GM06990 (cell line): ENCODE results near the gene DMC1.

ENCODE experiments used
- DNase-seq: peaks from one replicate; pipeline ENCODE4 v3.0.0-alpha.2; 2011; ENCODE audit not compliant: insufficient read length; ENCODE audit errors: extremely low read depth
- H3K27me3 ChIP-seq: replicated peaks from 2 replicates; pipeline ENCODE4 v1.6.0; 2011; ENCODE audit warnings: low read length; ENCODE audit not compliant: control insufficient read depth, insufficient read depth
- H3K36me3 ChIP-seq: 2 replicates; pipeline ENCODE4 v1.5.1; 2011; ENCODE audit warnings: low read length; ENCODE audit not compliant: control insufficient read depth, insufficient read depth
- H3K4me3 ChIP-seq: replicated peaks from 2 replicates; pipeline ENCODE4 v1.5.1; 2011; ENCODE audit warnings: low read depth, mild to moderate bottlenecking, control low read depth, low read length
- CTCF ChIP-seq: IDR thresholded peaks from 2 replicates; pipeline ENCODE4 v1.5.1; 2011; ENCODE audit warnings: low read length, control low read depth, mild to moderate bottlenecking, inconsistent platforms; ENCODE audit not compliant: insufficient read depth, poor library complexity, severe bottlenecking

Gene DMC1

DNA sequence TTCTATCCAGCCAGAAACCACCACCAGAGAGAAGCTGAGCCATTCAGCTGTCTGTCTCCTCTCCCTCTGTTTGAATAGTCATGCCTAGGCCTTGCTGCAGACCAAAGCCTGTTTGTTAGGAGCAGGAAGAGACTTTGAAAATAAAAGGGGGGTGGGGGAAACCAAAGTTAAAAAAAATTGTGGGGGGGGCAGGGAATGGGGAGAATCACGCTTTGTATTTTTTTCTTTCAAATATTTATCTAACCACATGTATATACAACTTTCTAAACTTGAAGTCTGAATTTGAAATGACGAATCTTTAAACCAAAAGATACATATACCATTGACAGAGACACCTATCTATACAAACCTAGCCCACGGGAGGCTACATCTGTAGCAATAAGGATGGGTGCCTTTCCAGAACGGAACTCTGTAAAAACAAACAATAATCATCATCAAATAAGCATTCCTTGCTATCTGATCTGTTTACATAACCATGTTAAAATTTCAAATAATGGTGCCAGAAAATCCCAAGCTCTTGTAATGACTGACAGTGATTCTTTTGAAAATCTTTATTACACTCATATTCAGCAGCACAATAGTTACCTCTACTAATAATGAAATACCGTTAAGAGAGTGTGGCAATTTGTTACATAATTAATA is 78.2 kb downstream of the DMC1 start:
- H3K36me3 ChIP-seq: peaks cover 44% of the 10 kb centered on the region
- H3K27me3 ChIP-seq: no peaks in the 10 kb centered on the region
- H3K4me3 ChIP-seq: no peak overlapping the region
- no peak for TF ChIP-seq CTCF
- DNase-seq: no peak

GRCh38 chr22:38490915-38491314 is 79.1 kb downstream of the DMC1 start:
- Histone ChIP-seq H3K36me3 (peaks cover 43% of the 10 kb centered on the region), H3K4me3 (no peak overlapping the region), H3K27me3 (no peaks in the 10 kb centered on the region)
- DNase-seq: no peak
- no peak for TF ChIP-seq CTCF

- Histone ChIP-seq H3K4me3 (no peak overlapping the region), H3K27me3 (no peaks in the 10 kb centered on the region), H3K36me3 (peaks cover 46% of the 10 kb centered on the region)
- no peak for DNase-seq
- TF ChIP-seq CTCF: no peak
Measured at GRCh38 chr22:38490475-38490874, 79.5 kb downstream of the DMC1 start.

- Histone ChIP-seq H3K36me3 (peaks cover 43% of the 10 kb centered on the region), H3K4me3 (no peak overlapping the region), H3K27me3 (no peaks in the 10 kb centered on the region)
- TF ChIP-seq CTCF: no peak
- no peak for DNase-seq
Measured at GRCh38 chr22:38489561-38490145, 80.3 kb downstream of the DMC1 start.

GRCh38 chr22:38489142-38489541 is 80.8 kb downstream of the DMC1 start:
- H3K27me3 ChIP-seq: no peaks in the 10 kb centered on the region
- DNase-seq: no peak

More at GRCh38 chr22:38489142-38489541, 80.8 kb downstream of the DMC1 start:
- TF ChIP-seq CTCF: no peak
- H3K36me3 ChIP-seq: peaks cover 40% of the 10 kb centered on the region
- no peak overlapping the region for H3K4me3 ChIP-seq
